Panc1 (cell line): ENCODE results near the gene PRR36. TPM values are rescaled to one million over a fixed set of nuclear protein-coding genes. Genes with fewer than 3 reads are reported as not detected.

Source experiments
- ATAC-seq: fragments of 200-7000 bp; cut with Tn5 transposase; 2 replicates; pipeline ENCODE4 v1.9.1; 2020; ENCODE audit warnings: mild to moderate bottlenecking, moderate library complexity
- BruUV-seq: library from RNA; stranded (reverse); fragments of 400-500 nt; replicated peaks from 2 replicates; lab custom pipeline; 2021; lab: Mats Ljungman, UMichigan
- CTCF ChIA-PET: fragments of 300-600 bp; sonication (Branson Sonifier 250); formaldehyde crosslinking; loops from one replicate; lab custom pipeline; 2022; ENCODE audit warnings: antibody characterized with exemption; lab: Charles Lee
- POLR2A ChIA-PET: fragments of 300-600 bp; sonication (Branson Sonifier 250); formaldehyde crosslinking; loops from one replicate; lab custom pipeline; 2022; ENCODE audit warnings: antibody characterized with exemption; lab: Charles Lee
- DNase-seq: peaks from one replicate; pipeline ENCODE4 v3.0.0-alpha.2; 2010; ENCODE audit warnings: low read depth, low spot score
- H3K27ac ChIP-seq: 2 replicates; pipeline ENCODE4 v1.5.1; 2011; ENCODE audit warnings: mild to moderate bottlenecking, low read length, inconsistent platforms
- H3K27me3 ChIP-seq: fragments of 200-500 bp; sonication (Bioruptor generic); 2 replicates; pipeline ENCODE4 v1.6.0; 2014; ENCODE audit warnings: low read length, inconsistent platforms; ENCODE audit not compliant: control insufficient read depth, insufficient read depth
- H3K36me3 ChIP-seq: fragments of 200-500 bp; sonication (Bioruptor generic); 2 replicates; pipeline ENCODE4 v1.5.1; 2014; ENCODE audit warnings: inconsistent platforms, mild to moderate bottlenecking, low read length, moderate library complexity; ENCODE audit not compliant: control insufficient read depth, insufficient read depth
- H3K4me1 ChIP-seq: 2 replicates; pipeline ENCODE4 v1.5.1; 2011; ENCODE audit warnings: inconsistent platforms, mild to moderate bottlenecking, low read length, moderate library complexity; ENCODE audit not compliant: control insufficient read depth, insufficient read depth
- H3K4me3 ChIP-seq, 2 experiments: 2 replicates each; pipeline ENCODE4 v1.5.1; 2011 to 2012; ENCODE audit warnings: low read depth in 2 of 2, low read length in 2 of 2, mild to moderate bottlenecking in 2 of 2, inconsistent platforms in 1 of 2, moderate library complexity in 1 of 2
- H3K9me3 ChIP-seq: fragments of 200-500 bp; sonication (Bioruptor generic); 2 replicates; pipeline ENCODE4 v1.5.1; 2014; ENCODE audit warnings: low read depth, mild to moderate bottlenecking, inconsistent platforms, low read length, moderate library complexity; ENCODE audit not compliant: control insufficient read depth, insufficient read depth
- CTCF ChIP-seq: fragments of 450-650 bp; IDR thresholded peaks from 2 replicates; pipeline ENCODE4 v1.5.1; 2017; ENCODE audit warnings: mild to moderate bottlenecking
- POLR2AphosphoS5 ChIP-seq: IDR thresholded peaks from 2 replicates; pipeline ENCODE4 v1.6.1; 2012; ENCODE audit warnings: mild to moderate bottlenecking, low read depth, low read length, moderate library complexity
- SIN3A ChIP-seq: IDR thresholded peaks from 2 replicates; pipeline ENCODE4 v1.6.1; 2012; ENCODE audit warnings: low read depth, mild to moderate bottlenecking, low read length, moderate library complexity, borderline replicate concordance; ENCODE audit not compliant: insufficient read depth
- TCF7L2 ChIP-seq: IDR thresholded peaks from 2 replicates; pipeline ENCODE4 v1.6.1; 2011; ENCODE audit warnings: mild to moderate bottlenecking, low read depth, low read length, inconsistent platforms
- in situ Hi-C: cut with HindIII; loops from 2 replicates; pipeline ENCODE4 v1.10.0; 2016; ENCODE audit warnings: low sequenced_read_pairs, low pct_unique_long_range_greater_than_20kb
- intact Hi-C: fragments of 100-400 bp; cut with micrococcal nuclease; formaldehyde crosslinking; loops from one replicate; pipeline ENCODE4 v1.10.0; 2022; ENCODE audit not compliant: unreplicated experiment
- total RNA-seq: library from RNA; stranded (reverse); gene quantifications from one replicate; pipeline ENCODE4 v1.2.1, GENCODE V29; 2021; ENCODE audit not compliant: unreplicated experiment
- TF ChIP-seq, protein P1 (sequence below), 2 experiments: IDR thresholded peaks; 2 replicates each; pipeline ENCODE4 v1.6.1; 2011 to 2012; ENCODE audit warnings: low read depth in 2 of 2, control low read depth in 1 of 2, low read length in 1 of 2, mild to moderate bottlenecking in 1 of 2, moderate library complexity in 1 of 2; ENCODE audit not compliant: insufficient read depth in 1 of 2

PRR36 gene
- total RNA-seq, 1 experiment from 2014 or later: 3.7 TPM

GRCh38 chr19:7856679-7857663 lies 17.2 kb downstream of the PRR36 start:
- CTCF ChIA-PET: interaction anchor here (0.6 kb wide), 1 partner anchor 38 kb away, joined by 3 read pairs; no protein-coding TSS in a partner anchor
- in situ Hi-C loops: no loop called here
- TF ChIP-seq, protein P1, sequence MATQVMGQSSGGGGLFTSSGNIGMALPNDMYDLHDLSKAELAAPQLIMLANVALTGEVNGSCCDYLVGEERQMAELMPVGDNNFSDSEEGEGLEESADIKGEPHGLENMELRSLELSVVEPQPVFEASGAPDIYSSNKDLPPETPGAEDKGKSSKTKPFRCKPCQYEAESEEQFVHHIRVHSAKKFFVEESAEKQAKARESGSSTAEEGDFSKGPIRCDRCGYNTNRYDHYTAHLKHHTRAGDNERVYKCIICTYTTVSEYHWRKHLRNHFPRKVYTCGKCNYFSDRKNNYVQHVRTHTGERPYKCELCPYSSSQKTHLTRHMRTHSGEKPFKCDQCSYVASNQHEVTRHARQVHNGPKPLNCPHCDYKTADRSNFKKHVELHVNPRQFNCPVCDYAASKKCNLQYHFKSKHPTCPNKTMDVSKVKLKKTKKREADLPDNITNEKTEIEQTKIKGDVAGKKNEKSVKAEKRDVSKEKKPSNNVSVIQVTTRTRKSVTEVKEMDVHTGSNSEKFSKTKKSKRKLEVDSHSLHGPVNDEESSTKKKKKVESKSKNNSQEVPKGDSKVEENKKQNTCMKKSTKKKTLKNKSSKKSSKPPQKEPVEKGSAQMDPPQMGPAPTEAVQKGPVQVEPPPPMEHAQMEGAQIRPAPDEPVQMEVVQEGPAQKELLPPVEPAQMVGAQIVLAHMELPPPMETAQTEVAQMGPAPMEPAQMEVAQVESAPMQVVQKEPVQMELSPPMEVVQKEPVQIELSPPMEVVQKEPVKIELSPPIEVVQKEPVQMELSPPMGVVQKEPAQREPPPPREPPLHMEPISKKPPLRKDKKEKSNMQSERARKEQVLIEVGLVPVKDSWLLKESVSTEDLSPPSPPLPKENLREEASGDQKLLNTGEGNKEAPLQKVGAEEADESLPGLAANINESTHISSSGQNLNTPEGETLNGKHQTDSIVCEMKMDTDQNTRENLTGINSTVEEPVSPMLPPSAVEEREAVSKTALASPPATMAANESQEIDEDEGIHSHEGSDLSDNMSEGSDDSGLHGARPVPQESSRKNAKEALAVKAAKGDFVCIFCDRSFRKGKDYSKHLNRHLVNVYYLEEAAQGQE (IDR thresholded peaks at IDR 0.05; ENCODE audit: insufficient read depth in 1 of 2, low read depth in 2 of 2, low read length in 1 of 2): no peak
- TF ChIP-seq SIN3A (no peak), TCF7L2 (no peak), POLR2AphosphoS5 (no peak), CTCF (no peak)
- ATAC-seq (no peak), DNase-seq (no peak)
- intact Hi-C loops: no loop called here
- Histone ChIP-seq H3K9me3 (no peaks in the 10 kb centered on the region), H3K4me3 (no peak overlapping the region), H3K27me3 (no peaks in the 10 kb centered on the region), H3K36me3 (no peaks in the 10 kb centered on the region), H3K4me1 (no peaks in the 10 kb centered on the region; the same call in 1 of the 2 replicates), H3K27ac (no peak overlapping the region)
- no TSS peak for BruUV-seq
- POLR2A ChIA-PET: no interaction called here

GRCh38 chr19:7856109-7856591 lies 18.0 kb downstream of the PRR36 start:
- no peaks in the 10 kb centered on the region; the same call in 1 of the 2 replicates for H3K4me1 ChIP-seq
- BruUV-seq: no TSS peak
- DNase-seq (no peak), ATAC-seq (no peak)
- intact Hi-C loops (no loop called here), in situ Hi-C loops (no loop called here)
- ChIA-PET POLR2A (no interaction called here), CTCF (no interaction called here)
- H3K27me3 ChIP-seq: no peaks in the 10 kb centered on the region
- H3K27ac ChIP-seq: no peak overlapping the region
- H3K36me3 ChIP-seq: no peaks in the 10 kb centered on the region
- no peak overlapping the region for H3K4me3 ChIP-seq
- TF ChIP-seq, protein P1 (IDR thresholded peaks at IDR 0.05; ENCODE audit: insufficient read depth in 1 of 2, low read depth in 2 of 2, low read length in 1 of 2): no peak
- TF ChIP-seq TCF7L2: no peak
- TF ChIP-seq POLR2AphosphoS5: no peak
- no peak for TF ChIP-seq SIN3A
- no peak for TF ChIP-seq CTCF
- no peaks in the 10 kb centered on the region for H3K9me3 ChIP-seq
